ENCODE results near the gene TWF2.

TWF2 gene

GRCh38 chr3:52182196-52182595 lies 56.8 kb downstream of the TWF2 start:
- no peak for DNase-seq (ENCODE audit: low read depth in 2 of 2)

DNA sequence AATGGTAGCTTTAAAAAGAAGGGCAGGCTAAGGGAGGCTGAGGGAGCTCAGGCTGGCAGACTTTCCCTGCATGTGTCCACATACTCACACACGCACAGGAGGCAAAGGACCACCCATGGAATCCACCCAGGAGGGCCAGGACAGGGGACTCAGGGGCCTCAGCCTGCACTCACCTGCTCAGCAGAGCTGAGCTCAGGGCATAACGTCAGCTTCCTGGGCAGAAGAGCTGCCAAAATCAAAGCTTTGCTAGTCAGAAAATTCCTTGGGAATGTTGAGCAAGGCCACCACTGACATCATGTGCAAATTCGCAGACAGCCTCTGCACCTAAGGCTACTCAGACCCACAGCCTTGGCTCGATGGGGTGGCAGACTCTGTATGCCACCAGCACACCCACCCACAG lies 57.4 kb downstream of the TWF2 start:
- DNase-seq (ENCODE audit: low read depth in 2 of 2) = no peak

Measured in stimulated activated CD4-positive, alpha-beta T cell treated with anti-CD3 and anti-CD28 coated beads, Interleukin-1b, Interleukin-23, amount 100 ng/mL, for 1 hour (primary cell).